ENCODE results near the gene SSU72.
"Not testable (repeated sequence)": the region's sequence is repeated elsewhere in the genome, so short reads cannot be mapped to it uniquely, and the experiment has no call there.

The SSU72 gene

DNA sequence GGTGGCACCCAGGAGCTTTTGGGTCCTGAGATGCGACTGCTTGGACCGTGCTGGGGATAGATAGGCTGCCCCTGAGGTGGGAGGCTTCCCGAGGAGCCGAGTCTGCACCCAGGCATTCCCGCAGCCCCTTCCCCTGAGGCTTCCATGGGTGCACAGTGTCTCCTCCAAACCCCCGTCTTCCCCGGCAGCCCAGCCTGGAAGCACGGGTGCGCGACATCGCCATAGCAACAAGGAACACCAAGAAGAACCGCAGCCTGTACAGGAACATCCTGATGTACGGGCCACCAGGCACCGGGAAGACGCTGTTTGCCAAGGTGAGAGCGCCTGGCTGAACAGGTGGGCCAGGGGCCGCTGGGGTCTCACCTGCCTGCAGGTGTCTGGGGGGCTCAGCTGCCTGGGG, 51.0 kb downstream of the SSU72 start:
- not testable (repeated sequence) for DNase-seq

DNA sequence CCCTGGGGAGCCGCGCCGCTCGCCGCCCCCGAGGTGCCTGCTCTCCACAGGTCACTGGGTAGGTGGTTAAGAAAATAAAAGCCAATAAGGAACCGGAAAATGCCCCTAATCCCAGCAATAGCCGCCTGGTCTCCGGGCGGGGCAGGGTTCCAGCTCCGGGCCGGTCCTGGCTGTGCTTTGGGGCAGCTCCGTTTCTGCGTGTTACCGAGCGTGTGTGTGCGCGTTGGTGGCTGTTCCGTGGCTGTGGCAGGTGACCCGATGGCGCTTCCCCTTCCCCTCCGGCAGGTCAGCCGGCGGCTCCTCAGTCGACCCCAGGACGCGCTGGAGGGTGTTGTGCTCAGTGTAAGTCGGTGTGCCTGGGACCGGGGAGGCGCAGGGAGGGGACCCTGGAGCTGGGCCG, 51.4 kb downstream of the SSU72 start:
- not testable (repeated sequence) for DNase-seq

GRCh38 chr1:1522536-1522935, 52.1 kb downstream of the SSU72 start:
- not testable (repeated sequence) for DNase-seq

DNA sequence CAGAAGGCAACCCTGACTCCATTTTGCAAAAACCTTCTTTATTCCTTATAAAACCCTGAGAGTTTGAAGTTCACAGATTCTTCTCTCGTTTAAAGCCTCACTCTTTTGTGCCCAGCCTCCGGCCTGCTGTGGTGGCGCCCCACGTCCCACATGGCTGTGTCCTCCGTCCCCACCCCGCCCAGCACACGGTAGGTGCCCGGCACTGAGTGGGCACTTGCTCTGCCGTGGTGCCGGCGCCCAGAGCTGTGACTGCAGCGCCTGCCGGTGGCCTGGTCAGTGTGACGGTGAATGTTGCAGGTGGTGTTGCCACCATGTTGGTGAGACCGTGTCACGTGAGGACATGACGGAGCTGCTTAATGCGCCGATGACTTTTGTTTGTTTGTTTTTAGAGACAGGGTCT, 53.3 kb downstream of the SSU72 start:
- DNase-seq = no peak

- DNase-seq = not testable (repeated sequence)
These were observed 54.7 kb downstream of the SSU72 start for GRCh38 chr1:1519805-1520505.

- DNase-seq = not testable (repeated sequence)
These were observed 56.0 kb downstream of the SSU72 start for GRCh38 chr1:1518621-1519007.

DNA sequence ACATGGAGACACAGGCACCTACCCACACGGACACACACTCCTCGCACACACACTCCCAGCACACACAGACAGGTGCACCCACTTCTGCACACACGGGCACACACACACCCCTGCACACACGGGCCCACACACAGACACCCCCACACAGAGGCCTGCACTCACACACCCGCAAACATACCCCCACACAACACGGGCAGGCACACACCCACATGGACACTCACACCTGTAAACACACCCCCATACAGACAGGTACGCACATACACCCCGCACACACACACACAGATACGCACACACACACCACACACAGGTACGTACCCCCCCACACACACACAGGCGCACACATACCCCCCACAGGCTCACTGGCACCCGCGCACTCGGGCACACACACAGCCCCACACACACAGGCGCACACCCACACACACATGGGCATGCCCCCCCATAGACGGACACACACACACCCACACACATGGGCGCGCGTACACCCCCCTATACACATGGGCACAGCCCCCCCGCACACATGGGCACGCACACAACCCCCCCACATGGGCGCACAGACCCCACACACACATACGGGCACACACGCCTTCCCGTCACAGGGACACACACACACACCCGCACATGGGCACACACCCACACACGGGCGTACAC, 56.6 kb downstream of the SSU72 start:
- no peak for DNase-seq

DNA sequence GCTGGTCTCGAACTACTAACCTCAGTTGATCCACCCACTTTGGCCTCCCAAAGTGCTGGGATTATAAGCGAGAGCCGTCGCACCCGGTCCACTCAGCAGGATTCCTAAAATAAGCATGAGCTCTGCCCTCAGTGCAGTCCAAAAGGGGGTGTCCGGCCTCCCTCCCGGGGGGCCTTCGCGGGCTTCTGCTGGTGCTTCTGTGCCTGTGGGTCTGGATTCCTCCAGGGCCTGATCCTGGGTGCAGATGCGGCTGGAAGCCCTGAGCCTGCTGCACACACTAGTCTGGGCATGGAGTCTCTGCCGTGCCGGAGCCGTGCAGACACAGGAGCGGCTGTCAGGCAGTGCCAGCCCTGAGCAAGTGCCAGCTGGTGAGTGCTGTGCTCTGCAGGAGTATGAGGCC, 57.7 kb downstream of the SSU72 start:
- not testable (repeated sequence) for DNase-seq

GRCh38 chr1:1514376-1514775, 60.3 kb downstream of the SSU72 start:
- DNase-seq = not testable (repeated sequence)

GRCh38 chr1:1513675-1514074, 61.0 kb downstream of the SSU72 start:
- not testable (repeated sequence) for DNase-seq

GRCh38 chr1:1512425-1512824, 62.2 kb downstream of the SSU72 start:
- peak in 1 of 2 donors; percentile 11 for DNase-seq

DNA sequence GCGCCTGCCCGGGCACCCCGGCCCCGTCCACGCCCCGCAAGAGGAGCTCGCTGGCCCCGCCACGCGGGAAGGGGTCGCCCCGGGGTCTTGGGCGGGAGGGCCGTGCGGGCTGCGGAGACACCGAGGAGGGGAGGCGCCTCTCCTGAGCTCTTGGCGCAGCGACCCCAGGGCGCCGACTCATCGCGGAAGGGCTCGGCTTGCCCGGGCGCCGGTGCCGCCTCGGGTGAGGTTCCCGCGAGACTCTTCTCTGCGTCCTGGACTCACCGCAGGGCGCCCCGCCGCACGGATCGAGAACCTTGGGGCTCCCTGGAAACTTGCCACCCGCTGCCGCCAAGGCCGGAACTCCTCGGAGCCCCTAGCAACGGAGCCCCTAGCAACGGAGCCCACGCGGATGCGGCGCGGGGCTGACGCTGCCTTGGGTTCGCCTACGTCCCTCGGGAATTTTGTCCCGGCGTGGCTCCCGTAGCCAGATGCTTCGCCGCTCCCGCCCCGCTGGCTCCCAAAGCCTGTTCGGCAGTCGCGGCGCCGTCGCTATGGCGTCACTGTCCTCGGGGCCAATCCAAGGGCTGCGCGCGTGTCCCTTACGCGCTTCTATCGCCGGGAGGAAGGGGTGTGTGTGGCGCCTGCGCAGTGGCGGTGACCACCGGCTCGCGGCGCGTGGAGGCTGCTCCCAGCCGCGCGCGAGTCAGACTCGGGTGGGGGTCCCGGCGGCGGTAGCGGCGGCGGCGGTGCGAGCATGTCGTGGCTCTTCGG, 63.0 kb downstream of the SSU72 start, which contains the start of gene ATAD3A:
ATAD3A (plus strand) TSS at position 630 of the 753 bp plus-strand sequence; CDS start at position 737, 107 bp downstream.
- peak; percentile 94 to 95 for DNase-seq

DNA sequence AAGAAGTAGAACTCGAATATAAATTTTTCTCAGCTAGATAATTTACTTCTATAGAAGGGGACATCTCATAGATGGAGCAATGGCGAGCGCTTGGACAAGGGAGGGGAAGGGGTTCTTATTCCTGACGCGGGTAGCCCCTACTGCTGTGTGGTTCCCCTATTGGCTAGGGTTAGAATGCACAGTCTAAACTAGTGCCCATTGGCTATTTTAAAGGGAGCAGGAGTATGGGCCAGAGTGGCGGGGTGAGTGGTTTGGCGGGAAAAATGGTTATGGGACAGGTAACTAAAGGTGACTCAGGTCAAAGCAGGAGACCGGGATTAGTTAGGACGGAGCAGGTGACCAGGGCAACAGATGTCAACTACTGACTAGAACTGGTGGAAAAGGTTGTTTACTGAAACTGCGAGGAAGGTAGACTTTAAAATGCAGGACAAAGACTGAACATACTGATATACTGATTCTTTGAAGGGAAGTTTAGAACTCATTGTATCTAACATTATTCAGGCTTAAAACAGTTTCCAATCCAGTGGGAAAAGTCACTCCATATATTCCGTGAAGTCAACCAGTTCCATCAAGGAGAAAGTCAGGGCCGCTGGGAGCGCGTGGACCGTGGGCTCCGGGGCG, 63.6 kb downstream of the SSU72 start:
- peak in 1 of 2 donors; percentile 10 for DNase-seq

DNA sequence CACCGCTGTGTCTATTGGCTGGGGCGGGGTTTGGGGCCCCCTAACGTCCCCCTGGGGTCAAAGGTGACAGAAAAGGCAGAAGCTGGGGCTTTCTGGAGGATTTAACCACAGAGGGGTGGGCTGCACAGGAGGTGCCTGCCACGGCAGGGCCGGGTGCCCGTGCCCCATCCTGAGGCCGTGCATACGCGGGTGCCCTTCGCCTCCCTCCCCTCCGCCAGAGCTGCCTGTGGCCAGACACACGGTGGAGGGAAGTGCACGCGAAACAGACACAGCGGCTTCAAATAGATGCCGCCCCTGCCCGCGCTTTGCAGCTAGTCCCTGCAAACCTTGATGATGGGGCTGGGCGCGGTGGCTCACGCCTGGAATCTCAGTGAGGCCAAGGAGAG, 65.2 kb downstream of the SSU72 start:
- DNase-seq = not testable (repeated sequence)

DNA sequence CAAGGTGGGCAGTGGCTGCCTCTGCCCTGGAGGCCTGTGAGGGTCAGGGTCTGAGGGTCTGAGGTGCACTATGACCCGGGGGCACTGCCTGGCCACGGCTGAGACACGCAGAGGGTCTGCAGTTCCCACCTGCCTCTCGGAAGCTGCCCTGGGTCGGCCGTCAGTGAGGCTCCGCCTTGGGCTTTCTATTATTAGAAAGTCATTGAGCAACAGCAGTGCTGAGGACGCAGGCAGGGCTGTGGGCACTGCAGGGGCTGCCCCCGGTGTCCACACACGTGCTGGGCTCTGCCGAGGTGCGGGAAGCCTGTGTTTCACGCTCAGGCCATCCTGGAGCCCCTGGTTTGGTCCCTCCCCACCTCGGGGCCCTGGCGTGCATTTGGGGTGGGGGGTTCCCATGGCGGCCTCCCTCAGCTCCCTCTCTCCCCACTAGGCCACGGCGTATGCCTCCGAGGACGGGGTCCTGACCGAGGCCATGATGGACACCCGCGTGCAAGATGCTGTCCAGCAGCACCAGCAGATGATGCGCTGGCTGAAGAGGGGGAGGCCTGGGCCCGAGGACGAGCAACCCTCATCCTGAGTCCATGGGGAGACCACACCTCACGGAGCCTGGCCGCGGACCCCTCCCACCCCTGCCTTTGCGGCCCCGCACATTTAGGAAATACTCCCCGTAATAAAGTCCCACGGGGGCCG, 65.7 kb downstream of the SSU72 start:
- DNase-seq = not testable (repeated sequence)

- DNase-seq = no peak
These were observed 67.4 kb downstream of the SSU72 start for GRCh38 chr1:1507305-1507704.

DNA sequence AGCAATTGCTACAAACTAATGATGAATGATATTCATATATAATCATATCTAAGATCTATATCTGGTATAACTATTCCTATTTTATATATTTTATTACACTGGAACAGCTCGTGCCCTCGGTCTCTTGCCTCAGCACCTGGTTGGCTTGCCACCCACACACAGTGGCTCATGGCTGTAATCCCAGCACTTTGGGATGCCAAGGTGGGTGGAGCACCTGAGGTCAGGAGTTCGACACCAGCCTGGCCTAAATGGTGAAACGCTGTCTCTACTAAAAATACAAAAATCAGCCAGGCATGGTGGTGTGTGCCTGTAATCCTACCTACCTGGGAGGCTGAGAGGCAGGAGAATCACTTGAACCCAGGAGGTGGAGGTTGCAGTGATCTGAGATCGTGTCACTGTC, 68.9 kb downstream of the SSU72 start:
- DNase-seq = not testable (repeated sequence)

DNA sequence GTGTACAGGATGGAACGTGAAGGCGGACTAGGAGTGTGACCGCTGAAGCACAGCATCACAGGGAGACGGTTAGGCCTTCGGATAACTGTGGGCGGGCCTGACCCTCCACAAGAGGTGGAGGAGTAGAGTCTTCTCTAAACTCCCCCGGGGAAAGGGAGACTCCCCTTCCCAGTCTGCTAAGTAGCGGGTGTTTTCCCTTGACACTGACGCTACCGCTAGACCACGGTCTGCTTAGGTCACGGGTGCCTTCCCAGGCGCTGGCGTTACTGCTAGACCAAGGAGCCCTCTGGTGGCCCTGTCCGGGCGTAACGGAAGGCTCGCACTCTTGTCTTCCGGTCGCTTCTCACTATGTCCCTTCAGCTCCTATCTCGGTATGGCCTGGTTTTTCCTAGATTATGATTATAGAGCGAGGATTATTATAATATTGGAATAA, 69.3 kb downstream of the SSU72 start:
- peak; percentile 10 to 13 for DNase-seq

DNA sequence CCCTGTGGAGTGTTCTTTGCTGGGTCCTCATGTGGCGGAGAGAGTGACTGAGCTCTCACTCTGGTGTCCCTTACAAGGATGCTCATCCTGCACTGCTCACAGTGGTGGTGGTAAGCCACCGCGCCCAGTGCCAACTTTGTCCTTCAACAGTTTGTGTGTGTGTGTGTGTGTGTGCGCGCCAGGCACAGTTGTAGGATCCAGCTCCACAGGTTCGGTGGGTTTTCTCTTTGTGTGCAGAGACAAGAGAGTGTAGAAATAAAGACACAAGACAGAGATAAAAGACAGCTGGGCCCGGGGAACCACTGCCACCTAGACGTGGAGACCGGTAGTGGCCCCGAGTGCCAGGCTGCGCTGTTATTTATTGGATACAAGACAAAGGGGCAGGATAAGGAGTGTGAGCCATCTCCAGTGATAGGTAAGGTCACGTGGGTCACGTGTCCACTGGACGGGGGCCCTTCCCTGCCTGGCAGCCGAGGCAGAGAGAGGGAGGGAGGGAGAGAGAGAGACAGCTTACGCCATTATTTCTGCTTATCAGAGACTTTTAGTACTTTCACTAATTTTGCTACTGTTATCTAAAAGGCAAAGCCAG, 69.8 kb downstream of the SSU72 start:
- peak; percentile 73 to 74 for DNase-seq

- not testable (repeated sequence) for DNase-seq
These were observed 79.1 kb downstream of the SSU72 start for GRCh38 chr1:1495461-1495975.

- DNase-seq = not testable (repeated sequence)
These were observed 80.4 kb downstream of the SSU72 start for GRCh38 chr1:1494311-1494710.
